Stimulated activated CD4-positive, alpha-beta T cell treated with anti-CD3 and anti-CD28 coated beads, Interleukin-15, amount 100 ng/mL, for 1 hour (primary cell): Measurements from ENCODE around the gene KIF16B.

Experiments
- DNase-seq, 2 donors: peaks; one replicate each; pipeline ENCODE4 v3.0.0-alpha.2; 2020; ENCODE audit warnings: low read depth in 1 of 2, low spot score in 1 of 2

KIF16B gene

GRCh38 chr20:16405254-16405653, 168.0 kb downstream of the KIF16B start:
- no peak for DNase-seq

- no peak for DNase-seq
Observed at GRCh38 chr20:16404640-16405039, 168.6 kb downstream of the KIF16B start.

- DNase-seq = no peak
Observed at GRCh38 chr20:16404171-16404570, 169.1 kb downstream of the KIF16B start.

- DNase-seq = no peak
Observed at GRCh38 chr20:16400234-16400633, 173.0 kb downstream of the KIF16B start.

GRCh38 chr20:16399801-16400200, 173.4 kb downstream of the KIF16B start:
- DNase-seq = no peak

- no peak for DNase-seq
Observed at GRCh38 chr20:16397086-16397485, 176.2 kb downstream of the KIF16B start.

- no peak for DNase-seq
Observed at GRCh38 chr20:16395366-16395765, 177.9 kb downstream of the KIF16B start.

GRCh38 chr20:16394784-16395183, 178.5 kb downstream of the KIF16B start:
- no peak for DNase-seq

- no peak for DNase-seq
Observed at GRCh38 chr20:16393836-16394235, 179.4 kb downstream of the KIF16B start.

- no peak for DNase-seq
Observed at GRCh38 chr20:16393297-16393696, 180.0 kb downstream of the KIF16B start.

GRCh38 chr20:16392346-16392745, 180.9 kb downstream of the KIF16B start:
- DNase-seq = no peak

- DNase-seq = no peak
Observed at GRCh38 chr20:16390991-16391390, 182.3 kb downstream of the KIF16B start.

- no peak for DNase-seq
Observed at GRCh38 chr20:16388731-16389130, 184.5 kb downstream of the KIF16B start.

- DNase-seq = no peak
Observed at GRCh38 chr20:16387666-16388065, 185.6 kb downstream of the KIF16B start.

- DNase-seq = no peak
Observed at GRCh38 chr20:16385891-16386290, 187.4 kb downstream of the KIF16B start.

GRCh38 chr20:16385462-16385861, 187.8 kb downstream of the KIF16B start:
- DNase-seq = no peak

GRCh38 chr20:16381444-16381843, 191.8 kb downstream of the KIF16B start:
- no peak for DNase-seq

- DNase-seq = no peak
Observed at GRCh38 chr20:16378712-16379370, 194.4 kb downstream of the KIF16B start.

- DNase-seq = no peak
Observed at GRCh38 chr20:16378122-16378521, 195.1 kb downstream of the KIF16B start.

GRCh38 chr20:16369441-16369840, 203.8 kb downstream of the KIF16B start:
- no peak for DNase-seq

- DNase-seq = no peak
Observed at GRCh38 chr20:16368645-16369292, 204.5 kb downstream of the KIF16B start.

- no peak for DNase-seq
Observed at GRCh38 chr20:16367948-16368560, 205.2 kb downstream of the KIF16B start.

- DNase-seq = no peak
Observed at GRCh38 chr20:16366529-16366928, 206.7 kb downstream of the KIF16B start.
